Measurements from ENCODE around the gene SIL1. TPM values are rescaled to one million over a fixed set of nuclear protein-coding genes. Genes with fewer than 3 reads are reported as not detected.
A peak's percentile ranks its signal among the peaks of the same experiment; 100 is the strongest.

The SIL1 gene
- total and polyA plus RNA-seq, 2 donors from 2014 or later: 48.6 to 91.7 TPM

GRCh38 chr5:138986186-138986800, 211.9 kb downstream of the SIL1 start:
- H3K36me3 ChIP-seq (ENCODE audit: control insufficient read depth in 2 of 3, insufficient read depth in 3 of 3, low read length in 3 of 3): no peaks in the 10 kb centered on the region
- H3K9ac ChIP-seq (ENCODE audit: low read length in 3 of 3): no peak overlapping the region
- no peak overlapping the region for H3K4me3 ChIP-seq (ENCODE audit: low read length in 3 of 3)
- intact Hi-C loops (cut with DNase I): no loop called here
- H3K27me3 ChIP-seq (ENCODE audit: control insufficient read depth, insufficient read depth, low read length): no peaks in the 10 kb centered on the region
- no peak for TF ChIP-seq CTCF (IDR thresholded peaks at IDR 0.05; ENCODE audit: borderline replicate concordance, extremely low read depth, insufficient read depth)
- no peaks in the 10 kb centered on the region for H3K9me3 ChIP-seq (ENCODE audit: control insufficient read depth in 2 of 3, insufficient read depth in 1 of 3, low read length in 3 of 3)
- no peak overlapping the region for H3K27ac ChIP-seq (ENCODE audit: low read depth in 2 of 2, low read length in 2 of 2)
- no peaks in the 10 kb centered on the region for H3K4me1 ChIP-seq (ENCODE audit: control insufficient read depth in 2 of 3, insufficient read depth in 2 of 3, low read depth in 1 of 3, low read length in 3 of 3)
- DNase-seq (no peak), FAIRE-seq (no peak)

- no peak for DNase-seq
- TF ChIP-seq CTCF (IDR thresholded peaks at IDR 0.05; ENCODE audit: borderline replicate concordance, extremely low read depth, insufficient read depth): no peak
- Histone ChIP-seq H3K27me3 (ENCODE audit: control insufficient read depth, insufficient read depth, low read length) (no peaks in the 10 kb centered on the region), H3K4me3 (ENCODE audit: low read length in 3 of 3) (no peak overlapping the region), H3K36me3 (ENCODE audit: control insufficient read depth in 2 of 3, insufficient read depth in 3 of 3, low read length in 3 of 3) (no peaks in the 10 kb centered on the region), H3K4me1 (ENCODE audit: control insufficient read depth in 2 of 3, insufficient read depth in 2 of 3, low read depth in 1 of 3, low read length in 3 of 3) (no peaks in the 10 kb centered on the region), H3K9me3 (ENCODE audit: control insufficient read depth in 2 of 3, insufficient read depth in 1 of 3, low read length in 3 of 3) (no peaks in the 10 kb centered on the region), H3K27ac (ENCODE audit: low read depth in 2 of 2, low read length in 2 of 2) (peak overlapping the region in 1 of 2 donors; percentile 20), H3K9ac (ENCODE audit: low read length in 3 of 3) (no peak overlapping the region)
- intact Hi-C loops (cut with DNase I): no loop called here
- FAIRE-seq: no peak
Measured at GRCh38 chr5:138985683-138986082, 212.5 kb downstream of the SIL1 start.

- Histone ChIP-seq H3K36me3 (ENCODE audit: control insufficient read depth in 2 of 3, insufficient read depth in 3 of 3, low read length in 3 of 3) (no peaks in the 10 kb centered on the region), H3K4me3 (ENCODE audit: low read length in 3 of 3) (no peak overlapping the region), H3K27me3 (ENCODE audit: control insufficient read depth, insufficient read depth, low read length) (no peaks in the 10 kb centered on the region), H3K4me1 (ENCODE audit: control insufficient read depth in 2 of 3, insufficient read depth in 2 of 3, low read depth in 1 of 3, low read length in 3 of 3) (no peaks in the 10 kb centered on the region), H3K9me3 (ENCODE audit: control insufficient read depth in 2 of 3, insufficient read depth in 1 of 3, low read length in 3 of 3) (no peaks in the 10 kb centered on the region), H3K27ac (ENCODE audit: low read depth in 2 of 2, low read length in 2 of 2) (peak overlapping the region in 1 of 2 donors; percentile 20), H3K9ac (ENCODE audit: low read length in 3 of 3) (no peak overlapping the region)
- no peak for TF ChIP-seq CTCF (IDR thresholded peaks at IDR 0.05; ENCODE audit: borderline replicate concordance, extremely low read depth, insufficient read depth)
- DNase-seq (no peak), FAIRE-seq (no peak)
- intact Hi-C loops (cut with DNase I): no loop called here
Measured at GRCh38 chr5:138985256-138985655, 212.9 kb downstream of the SIL1 start.

DNA sequence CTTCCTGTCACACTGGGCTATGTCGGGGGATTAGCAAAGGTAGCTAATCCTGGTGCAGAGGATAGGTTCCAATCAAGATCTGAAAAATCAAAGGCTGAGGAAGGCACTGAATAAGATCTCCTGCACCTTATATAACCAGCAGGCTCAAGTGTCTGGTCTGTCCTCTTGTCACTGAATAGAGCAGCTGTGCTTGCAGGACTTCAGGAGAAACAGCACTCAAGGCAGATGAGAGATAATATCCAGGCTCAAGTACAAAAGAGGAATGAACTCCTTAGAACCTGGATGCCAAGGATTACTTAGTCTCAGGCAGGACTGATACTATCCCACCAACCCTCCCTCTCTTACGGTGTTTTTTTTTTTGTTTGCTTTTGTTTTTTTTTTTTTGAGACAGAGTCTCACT, 214.2 kb downstream of the SIL1 start:
- intact Hi-C loops (cut with DNase I): no loop called here
- FAIRE-seq: no peak
- H3K36me3 ChIP-seq (ENCODE audit: control insufficient read depth in 2 of 3, insufficient read depth in 3 of 3, low read length in 3 of 3): no peaks in the 10 kb centered on the region
- H3K4me1 ChIP-seq (ENCODE audit: control insufficient read depth in 2 of 3, insufficient read depth in 2 of 3, low read depth in 1 of 3, low read length in 3 of 3): no peaks in the 10 kb centered on the region
- DNase-seq: no peak
- H3K27me3 ChIP-seq (ENCODE audit: control insufficient read depth, insufficient read depth, low read length): no peaks in the 10 kb centered on the region
- H3K4me3 ChIP-seq (ENCODE audit: low read length in 3 of 3): no peak overlapping the region
- H3K27ac ChIP-seq (ENCODE audit: low read depth in 2 of 2, low read length in 2 of 2): no peak overlapping the region
- H3K9ac ChIP-seq (ENCODE audit: low read length in 3 of 3): no peak overlapping the region
- TF ChIP-seq CTCF (IDR thresholded peaks at IDR 0.05; ENCODE audit: borderline replicate concordance, extremely low read depth, insufficient read depth): no peak
- no peaks in the 10 kb centered on the region for H3K9me3 ChIP-seq (ENCODE audit: control insufficient read depth in 2 of 3, insufficient read depth in 1 of 3, low read length in 3 of 3)
